ENCODE data around the gene ZNF282. TPM values are rescaled to one million over a fixed set of nuclear protein-coding genes. Genes with fewer than 3 reads are reported as not detected.

ZNF282 gene
- total and polyA plus RNA-seq, 9 of the 15 experiments (the other 6 are each of a cell fraction or from before 2014, with no cell fraction given), result 0.76 to 58.6 (median 17.4) TPM

- Histone ChIP-seq H3K9me3 (replicated peaks; ENCODE audit: control insufficient read depth, insufficient read depth, low read depth, low read length) (no peaks in the 10 kb centered on the region), H3K4me3 (peak within 1 kb of the TSS; percentile 88), H3K79me2 (ENCODE audit: control insufficient read depth, insufficient read depth, low read length) (peaks cover 56% of the 10 kb centered on the region), H3K9me1 (ENCODE audit: control insufficient read depth, insufficient read depth, low read length) (no peaks in the 10 kb centered on the region), H3K4me2 (ENCODE audit: insufficient read depth, low read length) (peak within 1 kb of the TSS; percentile 82), H4K20me1 (replicated peaks; ENCODE audit: control insufficient read depth, insufficient read depth, low read length) (0 out of 2 replicates have a peak, but pooled peaks cover 4% of the 10 kb centered on the region), H2AFZ (ENCODE audit: low read depth, low read length) (peak within 1 kb of the TSS; percentile 98), H3K27ac (ENCODE audit: extremely low read depth, low read depth, low read length) (peak within 1 kb of the TSS; percentile 82), H3K4me1 (replicated peaks in 1 of 2; ENCODE audit: control insufficient read depth in 2 of 2, insufficient read depth in 2 of 2, low read length in 2 of 2) (peaks cover 16 to 40% of the 10 kb centered on the region in 2 experiments; a peak in 3 of 5 replicates), H3K9ac (ENCODE audit: insufficient read depth in 1 of 2, low read depth in 2 of 2, low read length in 2 of 2) (peak within 1 kb of the TSS; percentile 79 to 94), H3K36me3 (ENCODE audit: control insufficient read depth, insufficient read depth, low read length) (peaks cover 13% of the 10 kb centered on the region; the same call in 2 of the 3 replicates), H3K27me3 (ENCODE audit: control insufficient read depth in 2 of 2, insufficient read depth in 2 of 2, low read length in 2 of 2) (no peaks in the 10 kb centered on the region)
- DNase-seq (ENCODE audit: extremely low read depth in 1 of 4, low spot score in 3 of 4) (peak; percentile 93 to 97 (median 97)), ATAC-seq (peak; percentile 81), FAIRE-seq (no peak)
- CTCF ChIA-PET (ENCODE audit: low intra/inter-chr PET ratio), result interaction anchor here (0.6 to 3.0 kb wide), 6 partner anchors 19 to 1829 kb away, joined by 3 to 23 read pairs (median 4); partner anchors contain the start of genes ZNF425 and ZNF786
- WGBS (ENCODE audit: insufficient coverage, low coverage, missing lambda C conversion rate), result 5% methylated on average over 41 of the region's 79 CpGs
- in situ Hi-C loops (cut with MboI), result no loop called here
- POLR2A ChIA-PET, result interaction anchor here (0.6 to 3.4 kb wide), 13 partner anchors 12 to 280 kb away, joined by 3 to 34 read pairs (median 4); partner anchors contain the start of genes ZNF282 and ZNF425
- no TSS peak for BruUV-seq (replicated peaks)
- intact Hi-C loops (cut with micrococcal nuclease), result loop anchor here (1.0 to 5.0 kb wide), 2 partner anchors 21 to 160 kb away; partner anchors contain the start of gene ZNF425
- TF ChIP-seq, protein P1, sequence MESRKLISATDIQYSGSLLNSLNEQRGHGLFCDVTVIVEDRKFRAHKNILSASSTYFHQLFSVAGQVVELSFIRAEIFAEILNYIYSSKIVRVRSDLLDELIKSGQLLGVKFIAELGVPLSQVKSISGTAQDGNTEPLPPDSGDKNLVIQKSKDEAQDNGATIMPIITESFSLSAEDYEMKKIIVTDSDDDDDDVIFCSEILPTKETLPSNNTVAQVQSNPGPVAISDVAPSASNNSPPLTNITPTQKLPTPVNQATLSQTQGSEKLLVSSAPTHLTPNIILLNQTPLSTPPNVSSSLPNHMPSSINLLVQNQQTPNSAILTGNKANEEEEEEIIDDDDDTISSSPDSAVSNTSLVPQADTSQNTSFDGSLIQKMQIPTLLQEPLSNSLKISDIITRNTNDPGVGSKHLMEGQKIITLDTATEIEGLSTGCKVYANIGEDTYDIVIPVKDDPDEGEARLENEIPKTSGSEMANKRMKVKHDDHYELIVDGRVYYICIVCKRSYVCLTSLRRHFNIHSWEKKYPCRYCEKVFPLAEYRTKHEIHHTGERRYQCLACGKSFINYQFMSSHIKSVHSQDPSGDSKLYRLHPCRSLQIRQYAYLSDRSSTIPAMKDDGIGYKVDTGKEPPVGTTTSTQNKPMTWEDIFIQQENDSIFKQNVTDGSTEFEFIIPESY (CRISPR knock-in tag; IDR thresholded peaks at IDR 0.05), result peak; percentile 94; the same call in 1 of the 2 replicates
- TF ChIP-seq KAT7 (CRISPR knock-in tag; IDR thresholded peaks at IDR 0.05; ENCODE audit: borderline replicate concordance), result 0 out of 2 replicates have a peak, but pooled peaks have one; percentile 14
- TF ChIP-seq ZNF197 (CRISPR knock-in tag; IDR thresholded peaks at IDR 0.05; ENCODE audit: low read depth), result no peak
- 0 out of 2 replicates have a peak, but pooled peaks have one; percentile 19 for TF ChIP-seq CC2D1A (IDR thresholded peaks at IDR 0.05)
- TF ChIP-seq DIDO1 (tag; IDR thresholded peaks at IDR 0.05; ENCODE audit: low read depth), result no peak
- peak; percentile 81 for TF ChIP-seq KDM5B (IDR thresholded peaks at IDR 0.05; ENCODE audit: insufficient replicate concordance, low read depth, low read length)
- TF ChIP-seq HMG20B (CRISPR knock-in tag; IDR thresholded peaks at IDR 0.05), result no peak
- TF ChIP-seq ZNF146 (CRISPR knock-in tag; IDR thresholded peaks at IDR 0.05; ENCODE audit: unreplicated experiment), result no peak
- peak; percentile 84 for TF ChIP-seq TAF1 (IDR thresholded peaks at IDR 0.05; ENCODE audit: control insufficient read depth, extremely low read depth, insufficient read depth, low read length, severe bottlenecking)
- TF ChIP-seq PCBP1 (IDR thresholded peaks at IDR 0.05; ENCODE audit: low read depth, low read length, poor library complexity, severe bottlenecking), result no peak
- TF ChIP-seq MCM2 (IDR thresholded peaks at IDR 0.05; ENCODE audit: low read depth), result no peak
- TF ChIP-seq VEZF1 (CRISPR knock-in tag; IDR thresholded peaks at IDR 0.05), result peak; percentile 100
- peak; percentile 7; the same call in 1 of the 2 replicates for TF ChIP-seq BHLHE40 (IDR thresholded peaks at IDR 0.05; ENCODE audit: low read length)
- no peak for TF ChIP-seq ZSCAN32 (CRISPR knock-in tag; IDR thresholded peaks at IDR 0.05)
Observed at GRCh38 chr7:149147072-149147751, 48.1 kb upstream of the ZNF282 start, which contains the start of gene ZNF398. TSS of gene ZNF398 (plus strand) at chr7:149147453. CDS start at chr7:149147743, 290 bp downstream.
